RWPE1 (cell line): ENCODE data around the gene SYNE2.

Experiments
- CTCF ChIA-PET: fragments of 350-600 bp; sonication (Branson Sonifier 250); formaldehyde crosslinking; extraction: SDS; loops from one replicate; lab custom pipeline; 2021; lab: Yijun Ruan, JAX
- POLR2A ChIA-PET: fragments of 400-600 bp; formaldehyde crosslinking; extraction: SDS; loops from one replicate; lab custom pipeline; 2020; ENCODE audit warnings: antibody characterized with exemption; ENCODE audit not compliant: low non-redundant PET; lab: Yijun Ruan, JAX
- DNase-seq: peaks from one replicate; pipeline ENCODE4 v3.0.0; 2012; ENCODE audit warnings: low spot score
- H3K27ac ChIP-seq: fragments of 450-650 bp; 2 replicates; pipeline ENCODE4 v1.5.1; 2017
- TF ChIP-seq, protein P1 (sequence below): fragments of 450-650 bp; conservative IDR thresholded peaks from 2 replicates; pipeline ENCODE4 v1.5.1; 2017; ENCODE audit warnings: low read depth, mild to moderate bottlenecking

SYNE2 gene

GRCh38 chr14:63933711-63934110 is 80.9 kb downstream of the SYNE2 start:
- no peak overlapping the region for H3K27ac ChIP-seq
- POLR2A ChIA-PET: no interaction called here
- CTCF ChIA-PET: interaction anchor here (0.6 kb wide), 1 partner anchor 370 kb away, joined by 5 read pairs; no protein-coding TSS in a partner anchor
- no peak for DNase-seq
- TF ChIP-seq, protein P1, sequence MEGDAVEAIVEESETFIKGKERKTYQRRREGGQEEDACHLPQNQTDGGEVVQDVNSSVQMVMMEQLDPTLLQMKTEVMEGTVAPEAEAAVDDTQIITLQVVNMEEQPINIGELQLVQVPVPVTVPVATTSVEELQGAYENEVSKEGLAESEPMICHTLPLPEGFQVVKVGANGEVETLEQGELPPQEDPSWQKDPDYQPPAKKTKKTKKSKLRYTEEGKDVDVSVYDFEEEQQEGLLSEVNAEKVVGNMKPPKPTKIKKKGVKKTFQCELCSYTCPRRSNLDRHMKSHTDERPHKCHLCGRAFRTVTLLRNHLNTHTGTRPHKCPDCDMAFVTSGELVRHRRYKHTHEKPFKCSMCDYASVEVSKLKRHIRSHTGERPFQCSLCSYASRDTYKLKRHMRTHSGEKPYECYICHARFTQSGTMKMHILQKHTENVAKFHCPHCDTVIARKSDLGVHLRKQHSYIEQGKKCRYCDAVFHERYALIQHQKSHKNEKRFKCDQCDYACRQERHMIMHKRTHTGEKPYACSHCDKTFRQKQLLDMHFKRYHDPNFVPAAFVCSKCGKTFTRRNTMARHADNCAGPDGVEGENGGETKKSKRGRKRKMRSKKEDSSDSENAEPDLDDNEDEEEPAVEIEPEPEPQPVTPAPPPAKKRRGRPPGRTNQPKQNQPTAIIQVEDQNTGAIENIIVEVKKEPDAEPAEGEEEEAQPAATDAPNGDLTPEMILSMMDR: no peak

DNA sequence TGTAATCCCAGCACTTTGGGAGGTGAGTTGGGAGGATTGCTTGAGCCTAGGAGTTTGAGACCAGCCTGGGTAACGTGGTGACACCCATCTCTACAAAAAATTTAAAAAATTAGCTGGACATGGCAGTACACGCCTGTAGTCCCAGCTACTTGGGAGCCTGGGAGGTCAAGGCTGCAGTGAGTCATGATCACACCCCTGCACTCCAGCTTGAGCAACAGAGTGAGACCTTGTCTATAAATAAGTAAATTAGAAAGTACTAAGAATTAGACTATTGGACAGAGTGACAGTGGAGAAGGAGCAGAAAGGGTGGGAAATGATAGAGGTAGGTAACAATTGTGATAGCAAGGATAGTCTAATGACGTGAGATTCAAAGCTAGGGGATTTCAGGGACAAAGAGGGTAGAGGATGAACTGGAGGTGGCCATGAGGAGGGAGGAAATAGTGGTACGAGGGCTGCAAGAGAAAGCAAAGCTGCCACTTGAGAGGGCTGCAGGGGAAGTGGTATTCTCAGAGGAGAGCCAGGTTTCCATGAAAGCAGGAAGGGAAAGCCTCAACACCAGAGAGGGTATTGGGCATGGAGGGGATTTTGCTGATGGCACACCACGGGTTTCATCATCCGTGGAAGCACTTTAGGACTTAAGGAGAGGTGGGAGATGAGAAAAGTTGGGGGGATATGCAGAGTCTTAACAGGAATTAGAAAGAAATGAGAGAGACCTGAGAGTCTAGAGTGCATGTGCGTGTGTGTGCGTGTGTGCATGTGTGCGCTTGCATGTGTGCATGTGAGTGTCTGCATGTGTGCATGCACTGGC is 85.6 kb downstream of the SYNE2 start:
- TF ChIP-seq, protein P1: no peak
- POLR2A ChIA-PET: no interaction called here
- peak overlapping the region; percentile 25 for H3K27ac ChIP-seq
- no peak for DNase-seq
- CTCF ChIA-PET: no interaction called here

- CTCF ChIA-PET: interaction anchor here (0.8 kb wide), 1 partner anchor 10 kb away, joined by 7 read pairs; no protein-coding TSS in a partner anchor
- H3K27ac ChIP-seq: peak overlapping the region; percentile 25
- DNase-seq: no peak
- POLR2A ChIA-PET: no interaction called here
- TF ChIP-seq, protein P1: no peak
These were observed 86.1 kb downstream of the SYNE2 start for GRCh38 chr14:63939006-63939270.

GRCh38 chr14:63940387-63940786 is 87.6 kb downstream of the SYNE2 start:
- POLR2A ChIA-PET: no interaction called here
- DNase-seq: no peak
- CTCF ChIA-PET: interaction anchor here (0.6 kb wide), 1 partner anchor 140 kb away, joined by 4 read pairs; no protein-coding TSS in a partner anchor
- H3K27ac ChIP-seq: no peak overlapping the region
- TF ChIP-seq, protein P1: no peak

- H3K27ac ChIP-seq: no peak overlapping the region
- DNase-seq: no peak
- POLR2A ChIA-PET: no interaction called here
- CTCF ChIA-PET: interaction anchor here (0.6 kb wide), 1 partner anchor 141 kb away, joined by 4 read pairs; no protein-coding TSS in a partner anchor
- TF ChIP-seq, protein P1: no peak
These were observed 88.2 kb downstream of the SYNE2 start for GRCh38 chr14:63941023-63941422.

DNA sequence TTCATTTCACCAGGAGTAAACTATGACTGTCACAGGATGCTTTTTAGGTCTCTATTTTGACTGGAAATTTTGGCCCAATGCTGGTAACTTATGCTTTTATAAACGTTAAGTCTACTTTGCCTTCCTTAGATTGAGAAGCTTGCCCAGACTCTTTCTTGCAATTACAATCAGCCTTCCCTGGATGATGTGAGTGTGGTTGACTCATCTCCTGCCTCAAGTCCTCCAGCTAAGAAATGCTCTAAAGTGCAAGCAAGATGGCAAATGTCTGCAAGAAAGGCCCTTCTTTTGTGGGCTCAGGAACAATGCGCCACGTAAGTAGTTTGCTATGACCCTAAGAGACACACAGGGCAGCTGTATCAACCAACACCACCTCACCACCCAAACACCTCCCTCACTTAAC is 96.9 kb downstream of the SYNE2 start:
- ChIA-PET POLR2A (no interaction called here), CTCF (no interaction called here)
- TF ChIP-seq, protein P1: no peak
- no peak for DNase-seq
- H3K27ac ChIP-seq: no peak overlapping the region
